ENCODE results near the gene SORBS2. TPM values are rescaled to one million over a fixed set of nuclear protein-coding genes. Genes with fewer than 3 reads are reported as not detected.

Gene SORBS2
- total RNA-seq, 1 donor from 2014 or later, result 33.6 TPM

- no peak overlapping the region for H3K27ac Mint-ChIP-seq (ENCODE audit: unreplicated experiment)
- no peak for TF ChIP-seq CTCF (IDR thresholded peaks at IDR 0.05)
- no peak for DNase-seq (ENCODE audit: extremely low spot score, unreplicated experiment)
- peaks cover 2% of the 10 kb centered on the region for H3K4me1 Mint-ChIP-seq (ENCODE audit: unreplicated experiment)
- H3K4me3 Mint-ChIP-seq (ENCODE audit: unreplicated experiment), result no peak overlapping the region
- H3K27me3 Mint-ChIP-seq (ENCODE audit: unreplicated experiment), result no peaks in the 10 kb centered on the region
- H3K36me3 Mint-ChIP-seq (ENCODE audit: unreplicated experiment), result no peaks in the 10 kb centered on the region
- H3K9me3 Mint-ChIP-seq (ENCODE audit: unreplicated experiment), result no peaks in the 10 kb centered on the region
These were observed 8.4 kb upstream of the SORBS2 start for GRCh38 chr4:185820146-185821028.

GRCh38 chr4:185819144-185819543 is 7.2 kb upstream of the SORBS2 start:
- Mint-ChIP-seq H3K4me3 (ENCODE audit: unreplicated experiment) (no peak overlapping the region), H3K4me1 (ENCODE audit: unreplicated experiment) (no peaks in the 10 kb centered on the region), H3K27ac (ENCODE audit: unreplicated experiment) (no peak overlapping the region), H3K27me3 (ENCODE audit: unreplicated experiment) (no peaks in the 10 kb centered on the region), H3K9me3 (ENCODE audit: unreplicated experiment) (no peaks in the 10 kb centered on the region), H3K36me3 (ENCODE audit: unreplicated experiment) (no peaks in the 10 kb centered on the region)
- TF ChIP-seq CTCF (IDR thresholded peaks at IDR 0.05), result no peak
- DNase-seq (ENCODE audit: extremely low spot score, unreplicated experiment), result no peak

- no peak for DNase-seq (ENCODE audit: extremely low spot score, unreplicated experiment)
- Mint-ChIP-seq H3K4me1 (ENCODE audit: unreplicated experiment) (no peaks in the 10 kb centered on the region), H3K4me3 (ENCODE audit: unreplicated experiment) (no peak overlapping the region), H3K9me3 (ENCODE audit: unreplicated experiment) (no peaks in the 10 kb centered on the region), H3K27me3 (ENCODE audit: unreplicated experiment) (no peaks in the 10 kb centered on the region), H3K27ac (ENCODE audit: unreplicated experiment) (no peak overlapping the region), H3K36me3 (ENCODE audit: unreplicated experiment) (no peaks in the 10 kb centered on the region)
- TF ChIP-seq CTCF (IDR thresholded peaks at IDR 0.05), result no peak
These were observed 5.4 kb upstream of the SORBS2 start for GRCh38 chr4:185817403-185817818.

DNA sequence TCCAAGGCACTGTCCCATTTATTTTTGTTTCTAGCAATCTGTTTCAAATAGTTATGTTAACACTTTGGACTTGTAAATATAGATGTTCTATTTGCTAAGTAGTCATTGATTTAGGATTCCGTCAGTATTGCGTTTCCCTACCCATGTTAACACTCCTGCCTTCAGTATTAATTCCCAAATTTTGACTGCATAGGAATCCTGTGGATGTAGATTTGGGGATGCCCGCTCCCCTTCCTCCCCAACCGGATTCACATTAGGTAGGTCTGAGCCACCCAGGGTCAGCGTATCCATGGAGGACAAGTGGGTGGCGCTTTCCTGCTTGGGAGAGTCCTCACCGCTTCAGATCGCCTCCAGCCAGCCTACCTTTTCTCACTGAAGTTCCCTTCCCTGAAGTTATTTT is 1.1 kb upstream of the SORBS2 start:
- DNase-seq (ENCODE audit: extremely low spot score, unreplicated experiment), result no peak
- H3K27me3 Mint-ChIP-seq (ENCODE audit: unreplicated experiment), result no peaks in the 10 kb centered on the region
- H3K4me3 Mint-ChIP-seq (ENCODE audit: unreplicated experiment), result no peak overlapping the region
- no peaks in the 10 kb centered on the region for H3K36me3 Mint-ChIP-seq (ENCODE audit: unreplicated experiment)
- TF ChIP-seq CTCF (IDR thresholded peaks at IDR 0.05), result no peak
- no peak overlapping the region for H3K27ac Mint-ChIP-seq (ENCODE audit: unreplicated experiment)
- H3K9me3 Mint-ChIP-seq (ENCODE audit: unreplicated experiment), result no peaks in the 10 kb centered on the region
- H3K4me1 Mint-ChIP-seq (ENCODE audit: unreplicated experiment), result peaks cover 24% of the 10 kb centered on the region

DNA sequence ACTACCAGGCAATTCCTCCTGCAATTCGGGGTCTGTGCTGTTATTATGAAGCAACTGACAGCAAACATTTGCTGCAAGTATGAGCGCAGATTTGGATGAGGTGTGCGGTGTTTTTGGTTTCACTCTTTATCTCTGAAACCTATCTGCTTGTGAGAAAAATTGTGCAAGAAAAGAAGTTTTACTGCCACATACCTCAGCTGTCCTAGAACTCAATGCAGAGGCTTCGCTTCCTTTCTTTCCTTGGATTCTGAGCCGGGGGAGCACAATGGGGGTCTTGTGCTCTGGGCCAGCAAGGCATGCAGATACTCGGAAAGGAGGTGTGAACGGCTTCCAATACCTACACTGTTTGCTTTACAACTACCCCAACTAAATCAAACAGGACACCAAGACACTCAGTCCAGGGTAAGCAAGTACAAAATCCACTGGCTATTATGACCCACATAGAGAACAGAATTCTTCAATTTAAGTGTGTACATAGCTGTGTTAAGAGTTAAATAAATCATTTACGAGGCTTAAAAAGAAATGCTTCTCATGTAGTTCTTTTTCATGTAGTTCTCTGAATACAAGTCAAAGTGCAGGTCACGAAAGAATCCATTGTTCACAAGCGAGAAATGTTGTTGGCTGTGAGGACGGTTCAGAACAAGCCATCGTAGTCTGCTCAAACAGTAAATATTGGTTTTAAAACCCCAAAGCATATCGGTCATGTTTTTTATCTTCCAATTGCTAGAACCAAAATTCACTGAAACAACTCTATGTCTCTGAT is 1.1 kb downstream of the SORBS2 start:
- Mint-ChIP-seq H3K4me3 (ENCODE audit: unreplicated experiment) (peak overlapping the region; percentile 47), H3K9me3 (ENCODE audit: unreplicated experiment) (no peaks in the 10 kb centered on the region), H3K27ac (ENCODE audit: unreplicated experiment) (no peak overlapping the region), H3K27me3 (ENCODE audit: unreplicated experiment) (no peaks in the 10 kb centered on the region), H3K36me3 (ENCODE audit: unreplicated experiment) (no peaks in the 10 kb centered on the region), H3K4me1 (ENCODE audit: unreplicated experiment) (peaks cover 24% of the 10 kb centered on the region)
- no peak for DNase-seq (ENCODE audit: extremely low spot score, unreplicated experiment)
- TF ChIP-seq CTCF (IDR thresholded peaks at IDR 0.05), result no peak

Data from osteocyte (in vitro differentiated cells).